GM12801 (cell line): Measurements from ENCODE around the gene GRID1.

Experiments used
- TF ChIP-seq, protein P1 (sequence below): IDR thresholded peaks from one replicate; pipeline ENCODE4 v1.5.1; 2011; ENCODE audit warnings: control low read depth; ENCODE audit not compliant: insufficient read length; ENCODE audit errors: extremely low read depth

GRID1 gene

DNA sequence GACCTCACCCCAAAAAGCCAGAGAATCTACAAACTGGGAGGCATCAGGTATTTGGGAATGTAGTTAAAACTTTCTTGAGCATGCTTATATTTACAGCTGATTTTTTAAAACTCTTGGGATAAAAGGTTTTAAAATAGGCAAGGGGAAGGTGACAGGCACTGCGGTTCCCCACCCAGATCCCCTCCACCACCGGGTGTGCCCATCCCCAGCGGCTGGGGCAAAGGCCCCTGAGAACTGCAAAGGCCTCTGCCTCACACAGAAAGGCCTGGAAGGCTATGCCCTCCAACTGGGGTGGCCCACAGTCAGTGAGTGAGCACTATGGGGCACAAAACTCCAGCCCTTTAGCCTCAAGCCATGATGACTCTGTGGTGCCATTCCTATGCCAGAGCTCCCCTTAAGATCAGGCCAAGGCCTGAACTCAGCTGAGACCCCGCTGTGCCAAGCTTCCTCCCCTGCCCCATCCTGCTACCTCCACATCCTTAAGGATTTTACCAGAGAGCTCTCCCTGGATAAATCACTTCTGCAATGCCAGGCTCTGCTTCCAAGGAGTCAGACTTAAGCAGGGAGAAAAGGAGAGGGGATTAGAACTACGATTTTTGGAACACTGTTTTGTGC, 299.1 kb downstream of the GRID1 start:
- TF ChIP-seq, protein P1, sequence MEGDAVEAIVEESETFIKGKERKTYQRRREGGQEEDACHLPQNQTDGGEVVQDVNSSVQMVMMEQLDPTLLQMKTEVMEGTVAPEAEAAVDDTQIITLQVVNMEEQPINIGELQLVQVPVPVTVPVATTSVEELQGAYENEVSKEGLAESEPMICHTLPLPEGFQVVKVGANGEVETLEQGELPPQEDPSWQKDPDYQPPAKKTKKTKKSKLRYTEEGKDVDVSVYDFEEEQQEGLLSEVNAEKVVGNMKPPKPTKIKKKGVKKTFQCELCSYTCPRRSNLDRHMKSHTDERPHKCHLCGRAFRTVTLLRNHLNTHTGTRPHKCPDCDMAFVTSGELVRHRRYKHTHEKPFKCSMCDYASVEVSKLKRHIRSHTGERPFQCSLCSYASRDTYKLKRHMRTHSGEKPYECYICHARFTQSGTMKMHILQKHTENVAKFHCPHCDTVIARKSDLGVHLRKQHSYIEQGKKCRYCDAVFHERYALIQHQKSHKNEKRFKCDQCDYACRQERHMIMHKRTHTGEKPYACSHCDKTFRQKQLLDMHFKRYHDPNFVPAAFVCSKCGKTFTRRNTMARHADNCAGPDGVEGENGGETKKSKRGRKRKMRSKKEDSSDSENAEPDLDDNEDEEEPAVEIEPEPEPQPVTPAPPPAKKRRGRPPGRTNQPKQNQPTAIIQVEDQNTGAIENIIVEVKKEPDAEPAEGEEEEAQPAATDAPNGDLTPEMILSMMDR = no peak

DNA sequence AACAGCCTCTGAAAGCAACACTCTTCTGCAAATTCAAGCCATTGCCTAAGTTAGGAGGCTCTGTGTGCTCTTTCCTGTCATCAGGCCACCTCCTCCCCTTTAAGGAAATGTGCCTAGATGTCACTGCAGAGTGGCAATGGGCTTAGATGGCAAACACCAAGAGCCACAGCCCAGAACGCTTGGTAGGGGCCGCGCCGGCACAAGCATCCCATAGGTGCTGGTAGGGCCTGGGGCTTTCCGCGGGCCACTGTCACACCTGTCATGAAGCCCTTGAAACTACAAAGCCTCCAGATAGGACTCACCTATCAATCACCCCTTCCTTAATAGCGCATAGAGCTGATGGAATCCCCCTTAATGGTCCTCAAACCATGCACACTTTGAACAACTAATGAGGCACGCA, 299.9 kb downstream of the GRID1 start:
- TF ChIP-seq, protein P1 = no peak

DNA sequence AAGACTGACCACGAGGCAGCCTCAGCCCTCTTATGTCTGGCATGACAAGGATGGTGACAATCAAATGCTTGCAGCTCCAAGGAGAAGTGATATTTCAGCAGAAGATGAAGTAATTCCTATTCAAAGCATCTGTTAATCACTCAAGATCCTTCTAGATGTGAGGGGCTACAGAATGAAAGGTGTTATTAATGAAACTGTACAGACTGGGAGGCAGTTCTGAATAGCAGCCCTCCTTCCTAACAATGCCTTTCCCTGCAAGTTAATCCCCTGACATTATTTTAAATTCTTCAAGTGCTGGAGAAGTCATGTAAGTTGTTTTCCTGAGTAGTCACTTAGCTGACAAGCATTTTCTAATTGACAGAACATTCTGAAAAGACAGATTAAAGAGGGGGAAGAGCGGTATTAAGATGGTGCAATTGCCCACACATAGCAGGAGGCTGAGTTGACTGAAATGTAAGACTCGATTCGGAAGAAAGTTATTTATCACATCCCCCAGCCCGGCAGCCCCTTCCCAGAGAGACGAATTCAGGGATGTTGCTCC, 300.8 kb downstream of the GRID1 start:
- TF ChIP-seq, protein P1 = no peak

DNA sequence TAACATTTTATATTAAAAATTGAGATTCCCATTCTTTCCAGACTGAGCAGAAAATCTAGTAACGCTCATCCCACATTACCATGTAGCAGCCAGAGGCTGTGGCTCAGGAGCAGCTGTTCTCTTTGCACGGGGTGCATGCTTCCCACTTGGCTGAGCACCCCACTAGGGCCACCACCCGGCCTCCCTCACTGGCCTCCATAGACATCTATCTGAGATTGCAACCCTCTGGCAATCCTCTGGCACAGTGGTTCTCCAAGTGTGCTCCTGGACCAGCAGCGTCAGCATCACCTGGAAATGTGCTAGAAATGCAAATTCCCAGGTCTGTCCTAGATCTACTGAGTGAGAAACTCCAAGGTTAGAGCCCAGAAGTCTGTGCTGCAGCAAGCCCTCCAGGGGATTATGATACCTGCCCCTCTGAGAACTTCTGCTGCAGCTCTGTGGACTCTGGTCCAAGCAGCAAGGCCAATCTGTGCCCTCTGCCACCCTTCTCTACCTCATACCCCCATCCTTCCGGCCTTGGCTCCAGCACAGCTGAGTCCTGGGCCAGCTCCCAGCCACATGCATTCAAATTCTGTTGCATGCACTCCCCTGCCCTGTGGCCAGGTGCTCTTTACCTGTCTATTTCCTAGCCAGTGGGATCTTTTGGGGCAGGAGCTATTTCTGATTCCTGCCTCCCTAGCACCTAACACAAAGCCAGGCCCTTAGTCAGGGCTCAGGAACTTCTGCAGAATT, 301.5 kb downstream of the GRID1 start:
- TF ChIP-seq, protein P1 = no peak

DNA sequence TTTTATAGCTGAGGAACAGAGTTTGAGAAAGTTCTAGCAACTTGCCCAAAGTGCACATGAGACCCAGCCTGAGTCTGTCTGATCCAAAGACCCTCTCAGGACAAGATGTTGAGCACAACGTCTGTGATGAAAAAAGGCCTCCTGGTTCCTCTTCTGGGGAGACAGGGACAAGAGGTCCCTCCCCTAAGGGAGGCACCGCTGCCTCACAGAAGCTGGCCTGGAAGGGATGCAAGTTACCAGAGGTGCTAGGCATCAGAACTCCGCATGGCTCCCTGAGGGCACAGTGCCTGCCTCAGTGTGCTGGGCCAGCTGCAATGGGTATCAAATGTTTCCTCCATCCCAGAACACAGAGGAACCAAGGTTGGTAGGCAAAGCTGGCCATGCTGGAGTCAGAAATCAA, 302.4 kb downstream of the GRID1 start:
- TF ChIP-seq, protein P1 = no peak

DNA sequence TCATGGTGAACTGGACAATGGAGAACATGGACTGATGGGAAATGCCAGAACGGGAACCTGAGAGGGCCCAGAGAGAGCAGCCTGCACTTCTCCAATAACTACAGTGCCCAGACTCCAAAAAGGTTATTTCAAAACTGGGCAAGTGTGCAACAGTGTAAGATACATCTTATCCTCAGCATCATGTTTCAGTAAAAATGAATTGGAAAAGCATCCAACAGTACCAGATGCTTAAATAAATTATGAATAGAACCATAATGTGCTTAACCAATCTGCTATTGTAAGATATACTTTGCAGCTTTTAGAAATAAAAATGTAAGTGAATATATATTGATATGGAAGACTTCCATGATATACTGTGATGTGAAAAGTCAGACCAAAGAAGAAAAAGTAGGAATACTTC, 303.3 kb downstream of the GRID1 start:
- TF ChIP-seq, protein P1 = no peak

DNA sequence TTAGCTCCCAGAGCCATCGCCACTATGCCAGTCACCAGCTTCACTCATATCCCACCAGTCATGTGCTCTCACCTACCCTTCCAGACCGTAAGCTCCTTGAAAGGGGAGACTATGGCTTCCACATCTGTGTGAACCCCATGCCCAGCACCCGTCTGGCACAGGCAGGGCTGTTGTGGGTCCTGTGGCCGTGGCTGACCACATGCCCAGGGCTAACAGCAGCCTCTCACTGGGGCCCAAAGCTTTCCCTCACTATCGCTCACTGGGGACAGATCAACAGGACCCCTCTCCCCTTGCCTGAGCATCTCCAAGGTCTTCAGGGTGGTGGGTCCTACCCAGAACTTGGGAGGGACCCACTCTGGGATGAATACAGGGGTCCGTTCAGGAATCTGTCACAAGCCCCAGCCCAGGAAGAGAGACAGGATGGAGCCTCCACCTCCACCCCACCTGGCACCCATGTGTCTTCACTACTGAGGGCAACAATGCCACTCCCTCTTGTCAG, 303.9 kb downstream of the GRID1 start:
- TF ChIP-seq, protein P1 = no peak
